Measurements from ENCODE around the gene SYN1.

- no peak for TF ChIP-seq CTCF (IDR thresholded peaks at IDR 0.05)
- TF ChIP-seq POLR2A (IDR thresholded peaks at IDR 0.05), result no peak
- no peak for TF ChIP-seq POLR2AphosphoS5 (IDR thresholded peaks at IDR 0.05; ENCODE audit: insufficient read depth in 1 of 2, low read depth in 1 of 2)
These were observed 10.0 kb upstream of the SYN1 start, which contains the start of gene CFP for GRCh38 chrX:47629419-47630200.

All from vagina (tissue), 2 donors.